RWPE1 (cell line): ENCODE data around the gene RPL3.
"Not testable (repeated sequence)": the region's sequence is repeated elsewhere in the genome, so short reads cannot be mapped to it uniquely, and the experiment has no call there.

ENCODE experiments used
- CTCF ChIA-PET: fragments of 350-600 bp; sonication (Branson Sonifier 250); formaldehyde crosslinking; extraction: SDS; loops from one replicate; lab custom pipeline; 2021; lab: Yijun Ruan, JAX
- POLR2A ChIA-PET: fragments of 400-600 bp; formaldehyde crosslinking; extraction: SDS; loops from one replicate; lab custom pipeline; 2020; ENCODE audit warnings: antibody characterized with exemption; ENCODE audit not compliant: low non-redundant PET; lab: Yijun Ruan, JAX
- DNase-seq: peaks from one replicate; pipeline ENCODE4 v3.0.0; 2012; ENCODE audit warnings: low spot score
- H3K27ac ChIP-seq: fragments of 450-650 bp; 2 replicates; pipeline ENCODE4 v1.5.1; 2017
- CTCF ChIP-seq: fragments of 450-650 bp; conservative IDR thresholded peaks from 2 replicates; pipeline ENCODE4 v1.5.1; 2017; ENCODE audit warnings: low read depth, mild to moderate bottlenecking

The RPL3 gene

GRCh38 chr22:39359659-39360195 lies 40.3 kb upstream of the RPL3 start:
- CTCF ChIA-PET = interaction anchor here (0.6 kb wide), 1 partner anchor 49 kb away, joined by 6 read pairs; no protein-coding TSS in a partner anchor
- no peak for DNase-seq
- POLR2A ChIA-PET = no interaction called here
- no peak overlapping the region for H3K27ac ChIP-seq
- TF ChIP-seq CTCF = no peak

GRCh38 chr22:39358197-39358596 lies 38.8 kb upstream of the RPL3 start:
- POLR2A ChIA-PET, CTCF ChIA-PET, H3K27ac ChIP-seq, DNase-seq: not testable (repeated sequence)

- CTCF ChIA-PET, DNase-seq, POLR2A ChIA-PET: not testable (repeated sequence)
Measured at GRCh38 chr22:39357110-39358108, 38.0 kb upstream of the RPL3 start.

GRCh38 chr22:39356464-39356863 lies 37.0 kb upstream of the RPL3 start:
- no peak overlapping the region for H3K27ac ChIP-seq
- CTCF ChIA-PET = no interaction called here
- no peak for TF ChIP-seq CTCF
- POLR2A ChIA-PET = no interaction called here
- no peak for DNase-seq

More at GRCh38 chr22:39357110-39358108, 38.0 kb upstream of the RPL3 start:
- not testable (repeated sequence) for H3K27ac ChIP-seq

- H3K27ac ChIP-seq, DNase-seq, POLR2A ChIA-PET, CTCF ChIA-PET: not testable (repeated sequence)
Measured at GRCh38 chr22:39355805-39356204, 36.4 kb upstream of the RPL3 start.

- ChIA-PET POLR2A (no interaction called here), CTCF (no interaction called here)
- no peak for DNase-seq
- H3K27ac ChIP-seq = no peak overlapping the region
- TF ChIP-seq CTCF = no peak
Measured at GRCh38 chr22:39355080-39355479, 35.7 kb upstream of the RPL3 start.

GRCh38 chr22:39353346-39353745 lies 33.9 kb upstream of the RPL3 start:
- H3K27ac ChIP-seq = peak overlapping the region; percentile 22; the same call in 1 of the 2 replicates
- no peak for DNase-seq
- ChIA-PET POLR2A (no interaction called here), CTCF (no interaction called here)
- no peak for TF ChIP-seq CTCF
